ENCODE results near the gene GPC5. TPM values are rescaled to one million over a fixed set of nuclear protein-coding genes. Genes with fewer than 3 reads are reported as not detected.
A peak's percentile ranks its signal among the peaks of the same experiment; 100 is the strongest.
"Not testable (repeated sequence)": the region's sequence is repeated elsewhere in the genome, so short reads cannot be mapped to it uniquely, and the experiment has no call there.

Gene GPC5
- polyA plus RNA-seq (2012; ENCODE audit: insufficient read depth, insufficient read length) = 3.6 TPM

DNA sequence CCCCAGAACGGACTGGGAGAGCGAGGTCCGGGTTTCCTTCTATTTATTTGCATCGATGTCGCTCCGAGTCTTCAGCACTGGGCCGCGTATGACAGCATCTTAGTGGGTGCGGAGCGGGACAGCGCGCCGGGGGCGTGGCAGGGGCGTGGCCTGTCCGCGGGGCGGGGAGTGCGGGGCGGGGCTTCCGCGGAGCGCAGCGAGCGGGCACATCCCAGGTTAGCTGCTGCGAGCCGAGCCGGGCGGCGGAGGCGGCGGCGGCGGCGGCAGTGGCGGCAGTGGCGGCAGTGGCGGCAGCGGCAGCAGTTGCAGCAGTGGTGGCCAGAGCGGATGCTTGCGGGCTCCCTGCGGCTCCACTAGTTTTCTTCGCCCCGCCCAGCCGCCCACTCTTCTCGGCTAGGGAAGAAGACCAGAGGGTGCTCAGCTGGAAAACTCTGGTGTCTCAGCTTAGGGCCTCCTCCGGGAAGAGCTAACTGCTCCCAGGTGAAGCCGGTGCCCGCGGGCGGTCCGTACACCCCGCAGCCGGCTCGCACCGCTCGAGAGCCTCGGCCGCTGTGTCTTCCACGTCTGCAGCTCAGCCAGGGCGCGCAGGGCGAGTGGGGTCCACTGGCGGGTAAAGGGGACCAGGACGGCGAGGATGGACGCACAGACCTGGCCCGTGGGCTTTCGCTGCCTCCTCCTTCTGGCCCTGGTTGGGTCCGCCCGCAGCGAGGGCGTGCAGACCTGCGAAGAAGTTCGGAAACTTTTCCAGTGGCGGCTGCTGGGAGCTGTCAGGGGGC, at the start of gene GPC5:
TSS of gene GPC5 (plus strand) at position 209 of the 776 bp plus-strand sequence.
- peak; percentile 14 for DNase-seq (ENCODE audit: low read depth, low spot score)
- H3K4me3 ChIP-seq (ENCODE audit: low read length) = peak within 1 kb of the TSS; percentile 20

GRCh38 chr13:91348906-91349435, 49.5 kb upstream of the GPC5 start:
- H3K4me3 ChIP-seq (ENCODE audit: low read length) = peak overlapping the region; percentile 57
- DNase-seq (ENCODE audit: low read depth, low spot score) = peak; percentile 83

GRCh38 chr13:91349992-91350911, 48.2 kb upstream of the GPC5 start:
- peak overlapping the region; percentile 57 for H3K4me3 ChIP-seq (ENCODE audit: low read length)
- no peak for DNase-seq (ENCODE audit: low read depth, low spot score)

DNA sequence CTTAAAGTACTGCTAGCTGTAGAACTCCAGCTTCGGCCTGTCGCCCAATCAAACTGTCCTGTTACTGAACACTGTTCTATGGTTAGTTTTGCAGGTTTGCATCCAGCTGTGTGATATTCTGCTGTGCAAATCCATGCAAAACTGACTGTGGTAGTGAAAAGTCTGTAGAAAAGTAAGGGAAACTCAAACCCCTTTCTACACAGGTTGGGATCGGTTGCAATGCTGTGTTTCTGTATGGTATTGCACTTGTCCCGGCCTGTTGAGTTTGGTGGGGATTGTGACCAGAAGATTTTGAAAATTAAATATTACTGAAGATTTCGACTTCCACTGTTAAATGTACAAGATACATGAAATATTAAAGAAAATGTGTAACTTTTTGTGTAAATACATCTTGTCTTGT, 47.3 kb upstream of the GPC5 start:
- H3K4me3 ChIP-seq (ENCODE audit: low read length) = no peak overlapping the region
- DNase-seq (ENCODE audit: low read depth, low spot score) = no peak

DNA sequence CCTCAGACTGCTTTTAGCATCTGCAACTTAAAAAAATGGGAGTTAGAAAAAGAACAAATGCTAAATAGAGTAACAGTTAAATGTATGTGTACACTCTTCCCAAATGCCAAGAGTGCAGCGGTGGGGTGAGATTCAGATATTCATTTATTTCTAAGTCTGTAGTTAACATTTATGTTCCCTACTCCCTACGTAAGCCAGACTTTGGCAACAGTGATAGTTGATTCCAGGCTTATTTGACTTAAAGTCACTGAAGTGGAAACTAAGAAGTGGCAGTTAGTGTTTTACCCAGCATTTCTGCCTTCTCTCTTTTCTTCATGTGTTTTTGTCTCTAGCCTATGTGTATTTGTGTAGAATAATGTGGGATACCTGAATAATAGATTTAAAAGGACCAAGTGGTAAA, 46.4 kb upstream of the GPC5 start:
- no peak overlapping the region for H3K4me3 ChIP-seq (ENCODE audit: low read length)

GRCh38 chr13:91352891-91353290, 45.5 kb upstream of the GPC5 start:
- H3K4me3 ChIP-seq (ENCODE audit: low read length); DNase-seq (ENCODE audit: low read depth, low spot score): not testable (repeated sequence)

More for the DNA sequence above, 46.4 kb upstream of the GPC5 start:
- no peak for DNase-seq (ENCODE audit: low read depth, low spot score)

DNA sequence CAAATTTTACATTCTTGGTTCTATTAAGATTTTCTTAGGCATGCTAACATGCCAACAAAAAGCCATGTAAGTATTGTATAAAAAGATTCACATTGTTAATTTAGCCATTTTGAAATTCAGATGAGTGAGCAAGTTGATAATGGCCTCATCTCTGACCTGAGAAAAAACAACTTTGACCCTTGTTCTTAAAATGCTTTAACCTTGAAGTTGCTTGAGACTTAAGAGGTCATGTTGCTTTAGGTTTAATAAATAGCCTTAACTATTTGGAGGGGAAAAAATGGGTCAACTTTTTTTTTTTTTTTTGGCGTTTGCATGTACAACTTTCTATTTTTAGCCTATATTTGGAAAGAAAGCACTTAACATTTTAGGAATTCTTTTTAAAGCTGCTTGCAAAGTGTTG, 44.9 kb upstream of the GPC5 start:
- no peak overlapping the region for H3K4me3 ChIP-seq (ENCODE audit: low read length)
- no peak for DNase-seq (ENCODE audit: low read depth, low spot score)

GRCh38 chr13:91355099-91355825, 43.2 kb upstream of the GPC5 start:
- DNase-seq (ENCODE audit: low read depth, low spot score) = no peak
- no peak overlapping the region for H3K4me3 ChIP-seq (ENCODE audit: low read length)

- no peak overlapping the region for H3K4me3 ChIP-seq (ENCODE audit: low read length)
- DNase-seq (ENCODE audit: low read depth, low spot score) = no peak
Measured at GRCh38 chr13:91355826-91356710, 42.4 kb upstream of the GPC5 start.

DNA sequence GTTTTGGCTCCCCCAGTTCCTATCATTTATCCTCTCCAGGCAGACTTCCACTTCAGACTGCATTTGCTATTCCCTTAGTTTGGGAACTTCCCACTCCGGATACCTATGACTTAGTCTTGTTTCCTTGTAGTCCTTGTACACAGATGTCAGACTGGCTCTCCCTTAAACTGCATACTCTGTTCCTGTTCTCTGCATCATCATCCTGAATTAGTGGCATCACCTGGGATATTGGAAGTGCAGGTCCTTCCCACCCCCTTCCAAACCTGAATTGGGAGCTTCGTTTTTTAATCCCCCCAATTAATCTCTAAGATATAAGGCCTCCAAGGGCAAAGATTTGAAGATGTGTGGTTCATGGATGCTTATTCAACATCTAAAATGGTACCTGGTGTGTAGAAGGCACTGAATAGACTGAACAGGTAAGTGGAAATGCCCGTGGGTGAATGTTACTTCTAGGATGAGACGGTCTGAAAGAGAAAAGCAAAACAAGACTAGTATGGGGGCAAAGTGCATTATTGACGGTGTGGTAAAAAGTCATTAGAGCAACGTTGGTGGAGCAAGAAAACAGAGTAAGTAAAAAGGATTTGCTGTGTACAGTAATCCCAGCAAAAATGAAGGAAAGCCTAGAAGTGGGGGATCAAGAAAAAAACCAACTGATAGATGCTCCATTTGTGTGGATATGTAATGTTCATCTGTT, 41.4 kb upstream of the GPC5 start:
- H3K4me3 ChIP-seq (ENCODE audit: low read length) = no peak overlapping the region
- DNase-seq (ENCODE audit: low read depth, low spot score) = no peak

GRCh38 chr13:91357613-91358386, 40.6 kb upstream of the GPC5 start:
- DNase-seq (ENCODE audit: low read depth, low spot score) = no peak
- H3K4me3 ChIP-seq (ENCODE audit: low read length) = no peak overlapping the region

GRCh38 chr13:91358387-91358782, 40.0 kb upstream of the GPC5 start:
- DNase-seq (ENCODE audit: low read depth, low spot score) = no peak
- H3K4me3 ChIP-seq (ENCODE audit: low read length) = no peak overlapping the region

GRCh38 chr13:91359111-91359510, 39.3 kb upstream of the GPC5 start:
- H3K4me3 ChIP-seq (ENCODE audit: low read length) = no peak overlapping the region
- DNase-seq (ENCODE audit: low read depth, low spot score) = no peak

GRCh38 chr13:91359631-91360030, 38.8 kb upstream of the GPC5 start:
- no peak for DNase-seq (ENCODE audit: low read depth, low spot score)
- H3K4me3 ChIP-seq (ENCODE audit: low read length) = no peak overlapping the region

DNA sequence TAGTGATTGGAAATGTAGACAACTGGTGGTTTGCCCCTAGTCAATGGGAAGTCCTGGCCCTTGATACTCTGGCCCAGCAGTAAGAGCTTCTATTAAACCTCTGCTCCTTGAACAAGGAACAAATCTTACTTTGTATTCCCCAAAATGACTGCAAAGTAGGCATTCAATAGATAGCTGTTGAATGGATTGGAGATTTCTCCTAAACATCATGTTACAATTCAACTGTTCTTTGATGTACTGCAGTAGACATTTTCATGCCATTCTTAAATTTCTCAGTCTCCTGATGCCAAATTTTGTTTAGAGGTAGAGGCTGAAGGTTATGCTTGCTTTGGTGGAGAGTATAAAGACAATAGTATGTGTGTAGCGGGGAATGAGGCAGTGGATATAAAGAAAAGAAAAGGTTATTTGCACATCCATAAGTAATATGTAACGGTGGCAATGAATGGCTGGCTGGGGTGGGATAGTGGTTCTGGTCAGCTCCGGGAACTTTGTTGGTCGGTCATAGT, 38.1 kb upstream of the GPC5 start:
- no peak for DNase-seq (ENCODE audit: low read depth, low spot score)

DNA sequence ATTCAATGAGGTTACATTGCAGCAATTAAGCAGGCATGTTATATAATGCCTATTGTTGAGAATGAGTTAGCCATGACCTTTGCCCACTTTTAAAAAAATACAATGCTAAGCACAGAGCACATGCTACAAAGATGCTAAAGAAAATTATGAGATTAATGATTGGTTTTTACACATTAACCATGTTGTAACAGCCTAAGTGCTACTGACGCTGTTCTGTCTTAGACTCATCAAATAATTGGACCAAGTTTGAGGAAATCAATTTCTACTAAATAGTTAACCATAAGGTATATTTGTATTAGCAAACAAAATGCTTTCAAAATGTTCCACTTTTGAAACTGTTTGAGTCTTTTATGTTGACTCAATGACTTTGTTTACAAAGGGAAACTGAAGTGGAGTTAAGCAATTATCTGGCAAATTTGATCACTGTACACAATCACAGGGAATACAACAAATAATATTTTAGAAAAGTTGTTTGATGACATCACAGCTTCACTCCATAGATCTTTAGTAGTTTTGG, 36.6 kb upstream of the GPC5 start:
- no peak for DNase-seq (ENCODE audit: low read depth, low spot score)
- no peak overlapping the region for H3K4me3 ChIP-seq (ENCODE audit: low read length)

More for the DNA sequence above, 38.1 kb upstream of the GPC5 start:
- no peak overlapping the region for H3K4me3 ChIP-seq (ENCODE audit: low read length)

GRCh38 chr13:91362908-91363307, 35.5 kb upstream of the GPC5 start:
- no peak for DNase-seq (ENCODE audit: low read depth, low spot score)
- H3K4me3 ChIP-seq (ENCODE audit: low read length) = no peak overlapping the region
